Neural progenitor cell (in vitro differentiated cells): Measurements from ENCODE around the gene DISC1.
"Not testable (repeated sequence)": the region's sequence is repeated elsewhere in the genome, so short reads cannot be mapped to it uniquely, and the experiment has no call there.

ENCODE experiments used
- EZH2 ChIP-seq: fragments of 200-600 bp; sonication (generic); IDR thresholded peaks from 2 replicates; pipeline ENCODE4 v1.6.1; 2017; ENCODE audit warnings: antibody characterized with exemption, mild to moderate bottlenecking, moderate library complexity
- EZH2phosphoT487 ChIP-seq: fragments of 200-600 bp; sonication (generic); IDR thresholded peaks from 2 replicates; pipeline ENCODE4 v1.6.1; 2017; ENCODE audit warnings: antibody characterized with exemption

DNA sequence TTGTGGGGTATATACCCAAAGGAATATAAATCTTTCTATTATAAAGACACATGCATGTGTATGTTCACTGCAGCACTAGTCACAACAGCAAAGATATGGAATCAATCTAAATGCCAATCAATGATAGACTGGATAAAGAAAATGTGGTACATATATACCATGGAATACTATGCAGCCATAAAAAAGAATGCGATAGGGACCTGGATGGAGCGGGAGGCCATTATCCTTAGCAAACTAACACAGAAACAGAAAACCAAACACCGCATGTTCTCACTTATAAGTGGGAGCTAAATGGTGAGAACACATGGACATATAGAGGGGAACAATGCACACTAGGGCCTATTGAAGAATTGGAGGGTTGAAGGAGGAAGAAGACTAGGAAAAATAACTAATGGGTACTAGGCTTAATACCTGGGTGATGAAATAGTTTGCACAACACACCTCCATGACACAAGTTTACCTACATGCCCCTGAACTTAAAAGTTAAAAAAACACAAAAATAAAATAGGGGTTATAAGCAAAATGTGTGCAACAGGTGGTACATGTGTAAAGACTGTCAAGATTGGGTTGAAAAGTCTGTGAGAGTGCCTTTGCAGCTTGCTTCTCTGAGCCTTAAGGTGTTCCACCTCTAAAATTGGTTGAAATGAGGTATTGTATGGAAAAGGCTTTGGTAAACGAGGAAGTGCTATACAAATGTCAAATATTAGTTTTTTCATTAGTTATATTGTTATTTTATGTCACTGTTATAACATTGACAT lies 43.5 kb downstream of the DISC1 start:
- TF ChIP-seq EZH2, EZH2phosphoT487: not testable (repeated sequence)
